BE2C (cell line): ENCODE results near the gene IBTK.
"Not testable (repeated sequence)": the region's sequence is repeated elsewhere in the genome, so short reads cannot be mapped to it uniquely, and the experiment has no call there.

Experiments
- DNase-seq: peaks from one replicate; pipeline ENCODE4 v3.0.0-alpha.2; 2020
- H3K27me3 ChIP-seq: fragments of 250-450 bp; sonication (Bioruptor Pico); 2 replicates; pipeline ENCODE4 v1.5.1; 2020; ENCODE audit warnings: mild to moderate bottlenecking
- H3K36me3 ChIP-seq: fragments of 250-450 bp; sonication (Bioruptor Pico); 2 replicates; pipeline ENCODE4 v1.5.1; 2020; ENCODE audit warnings: mild to moderate bottlenecking
- H3K4me1 ChIP-seq: fragments of 250-450 bp; sonication (Bioruptor Pico); 2 replicates; pipeline ENCODE4 v1.5.1; 2020
- H3K4me3 ChIP-seq: 2 replicates; pipeline ENCODE4 v1.5.1; 2011; ENCODE audit warnings: low read depth, low read length
- H3K9me3 ChIP-seq: fragments of 250-450 bp; sonication (Bioruptor Pico); 2 replicates; pipeline ENCODE4 v1.5.1; 2020
- TF ChIP-seq, protein P1 (sequence below): IDR thresholded peaks from 2 replicates; pipeline ENCODE4 v1.5.1; 2012; ENCODE audit warnings: mild to moderate bottlenecking, low read depth, low read length

The IBTK gene

DNA sequence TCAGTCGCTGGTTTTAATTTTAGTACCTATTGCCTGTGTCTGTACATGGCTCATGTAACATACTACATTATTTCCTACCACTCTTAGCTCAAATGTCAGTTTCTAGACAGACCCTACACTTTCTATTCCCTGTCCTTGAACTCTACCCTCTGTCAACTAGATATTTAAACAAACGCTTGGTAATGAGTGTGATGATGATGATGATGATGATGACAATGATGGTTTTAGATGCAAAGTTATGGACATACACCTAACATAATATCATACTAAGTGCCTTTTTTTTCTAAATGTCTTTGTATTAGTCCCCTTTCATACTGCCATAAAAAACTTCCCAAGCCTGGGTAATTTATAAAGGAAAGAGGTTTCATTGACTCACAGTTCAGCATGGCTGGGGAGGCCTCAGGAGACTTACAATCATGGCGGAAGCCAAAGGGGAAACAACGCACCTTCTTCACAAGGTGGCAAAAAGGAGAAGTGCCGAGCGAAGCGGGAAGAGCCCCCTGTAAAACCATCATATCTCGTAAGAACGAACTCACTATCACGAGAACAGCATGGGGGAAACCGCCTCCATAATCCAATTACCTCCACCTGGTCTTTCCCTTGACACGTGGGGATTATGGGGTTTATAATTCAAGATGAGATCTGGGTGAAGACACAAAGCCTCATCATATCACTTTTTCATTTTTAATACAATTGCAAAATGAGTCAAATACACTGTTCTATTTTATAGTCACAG lies 87.1 kb downstream of the IBTK start:
- Histone ChIP-seq H3K9me3 (no peaks in the 10 kb centered on the region), H3K4me1 (no peaks in the 10 kb centered on the region), H3K36me3 (no peaks in the 10 kb centered on the region), H3K4me3 (no peak overlapping the region), H3K27me3 (no peaks in the 10 kb centered on the region)
- DNase-seq = no peak
- TF ChIP-seq, protein P1, sequence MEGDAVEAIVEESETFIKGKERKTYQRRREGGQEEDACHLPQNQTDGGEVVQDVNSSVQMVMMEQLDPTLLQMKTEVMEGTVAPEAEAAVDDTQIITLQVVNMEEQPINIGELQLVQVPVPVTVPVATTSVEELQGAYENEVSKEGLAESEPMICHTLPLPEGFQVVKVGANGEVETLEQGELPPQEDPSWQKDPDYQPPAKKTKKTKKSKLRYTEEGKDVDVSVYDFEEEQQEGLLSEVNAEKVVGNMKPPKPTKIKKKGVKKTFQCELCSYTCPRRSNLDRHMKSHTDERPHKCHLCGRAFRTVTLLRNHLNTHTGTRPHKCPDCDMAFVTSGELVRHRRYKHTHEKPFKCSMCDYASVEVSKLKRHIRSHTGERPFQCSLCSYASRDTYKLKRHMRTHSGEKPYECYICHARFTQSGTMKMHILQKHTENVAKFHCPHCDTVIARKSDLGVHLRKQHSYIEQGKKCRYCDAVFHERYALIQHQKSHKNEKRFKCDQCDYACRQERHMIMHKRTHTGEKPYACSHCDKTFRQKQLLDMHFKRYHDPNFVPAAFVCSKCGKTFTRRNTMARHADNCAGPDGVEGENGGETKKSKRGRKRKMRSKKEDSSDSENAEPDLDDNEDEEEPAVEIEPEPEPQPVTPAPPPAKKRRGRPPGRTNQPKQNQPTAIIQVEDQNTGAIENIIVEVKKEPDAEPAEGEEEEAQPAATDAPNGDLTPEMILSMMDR = no peak

DNA sequence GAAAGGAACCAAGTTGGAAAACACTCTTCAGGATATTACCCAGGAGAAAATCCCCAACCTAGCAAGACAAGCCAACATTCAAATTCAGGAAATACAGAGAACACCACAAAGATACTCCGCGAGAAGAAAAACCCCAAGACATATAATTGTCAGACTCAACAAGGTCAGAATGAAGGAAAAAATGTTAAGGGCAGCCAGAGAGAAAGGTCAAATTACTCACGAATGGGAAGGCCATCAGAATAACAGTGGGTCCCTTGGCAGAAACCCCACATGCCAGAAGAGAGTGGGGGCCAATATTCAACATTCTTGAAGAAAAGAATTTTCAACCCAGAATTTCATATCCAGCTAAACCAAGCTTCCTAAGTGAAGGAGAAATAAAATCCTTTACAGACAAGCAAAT lies 94.8 kb downstream of the IBTK start:
- H3K36me3 ChIP-seq, H3K27me3 ChIP-seq, DNase-seq, H3K4me1 ChIP-seq, H3K4me3 ChIP-seq, H3K9me3 ChIP-seq: not testable (repeated sequence)

DNA sequence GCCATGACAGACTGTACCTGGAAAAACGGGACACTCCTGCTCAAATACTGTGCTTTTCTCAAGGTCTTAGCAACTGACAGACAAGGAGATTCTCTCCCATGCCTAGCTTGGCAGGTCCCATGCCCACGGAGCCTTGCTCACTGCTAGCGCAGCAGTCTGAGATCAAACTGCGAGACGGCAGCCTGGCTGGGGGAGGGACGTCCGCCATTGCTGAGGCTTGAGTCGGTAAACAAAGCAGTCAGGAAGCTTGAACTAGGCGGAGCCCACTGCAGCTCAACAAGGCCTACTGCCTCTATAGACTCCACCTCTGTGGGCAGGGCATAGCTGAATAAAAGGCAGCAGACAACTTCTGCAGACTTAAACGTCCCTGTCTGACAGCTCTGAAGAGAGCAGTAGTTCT lies 96.4 kb downstream of the IBTK start:
- H3K9me3 ChIP-seq, DNase-seq, H3K36me3 ChIP-seq, H3K4me1 ChIP-seq, H3K4me3 ChIP-seq, H3K27me3 ChIP-seq: not testable (repeated sequence)

DNA sequence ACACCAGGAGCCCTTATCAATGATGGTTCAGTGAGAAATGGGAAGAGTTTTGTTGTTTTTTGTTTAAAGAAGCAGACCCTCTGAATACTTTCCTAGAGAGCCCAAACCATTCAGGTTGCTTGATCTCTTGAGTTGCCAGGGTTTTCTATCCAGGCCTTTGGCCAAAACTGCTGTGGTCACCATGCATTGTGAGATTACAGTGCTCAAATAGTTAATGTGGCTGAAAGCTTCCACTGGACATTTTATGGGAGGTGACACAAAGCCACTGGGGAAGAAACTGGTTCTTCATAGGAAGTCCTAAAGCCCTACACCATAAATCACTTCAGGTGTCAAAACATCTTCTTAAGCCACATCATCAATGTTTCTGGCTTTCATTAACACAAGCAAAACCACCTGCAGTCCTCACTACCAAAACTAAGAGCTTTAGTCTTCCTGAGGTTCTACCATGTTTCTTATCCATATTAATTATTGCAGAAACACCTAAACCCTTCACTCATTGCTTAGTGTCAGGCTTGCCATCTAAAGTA lies 101.6 kb downstream of the IBTK start:
- Histone ChIP-seq H3K9me3 (no peaks in the 10 kb centered on the region), H3K4me3 (no peak overlapping the region), H3K4me1 (peaks cover 6% of the 10 kb centered on the region), H3K36me3 (no peaks in the 10 kb centered on the region), H3K27me3 (no peaks in the 10 kb centered on the region)
- no peak for DNase-seq
- TF ChIP-seq, protein P1 = no peak

DNA sequence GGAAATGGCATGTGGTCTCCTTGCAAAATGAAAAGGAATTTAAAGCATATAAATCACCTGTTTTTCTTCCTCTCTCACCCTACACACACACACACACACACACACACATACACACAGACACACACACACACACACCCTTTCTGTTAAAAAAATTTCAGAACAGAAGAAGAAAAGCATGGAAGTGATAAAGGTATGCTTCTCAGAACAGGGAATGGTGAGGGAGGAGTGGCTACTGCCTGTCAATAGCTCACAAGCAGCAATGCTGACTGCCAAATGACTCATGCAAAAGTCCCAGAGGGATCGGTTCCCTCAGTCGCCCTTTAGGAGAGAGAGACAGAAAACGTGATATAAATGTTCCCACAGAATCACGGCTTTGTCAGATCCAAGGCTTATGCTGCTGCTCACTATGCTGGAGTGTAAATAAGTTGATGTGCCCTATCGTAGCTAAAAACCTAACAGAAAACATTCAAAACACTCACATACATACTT lies 102.6 kb downstream of the IBTK start:
- H3K4me3 ChIP-seq = peak overlapping the region; percentile 37
- H3K27me3 ChIP-seq = no peaks in the 10 kb centered on the region
- H3K4me1 ChIP-seq = peaks cover 6% of the 10 kb centered on the region
- no peaks in the 10 kb centered on the region for H3K36me3 ChIP-seq
- TF ChIP-seq, protein P1 = no peak
- H3K9me3 ChIP-seq = no peaks in the 10 kb centered on the region
- DNase-seq = peak; percentile 66

DNA sequence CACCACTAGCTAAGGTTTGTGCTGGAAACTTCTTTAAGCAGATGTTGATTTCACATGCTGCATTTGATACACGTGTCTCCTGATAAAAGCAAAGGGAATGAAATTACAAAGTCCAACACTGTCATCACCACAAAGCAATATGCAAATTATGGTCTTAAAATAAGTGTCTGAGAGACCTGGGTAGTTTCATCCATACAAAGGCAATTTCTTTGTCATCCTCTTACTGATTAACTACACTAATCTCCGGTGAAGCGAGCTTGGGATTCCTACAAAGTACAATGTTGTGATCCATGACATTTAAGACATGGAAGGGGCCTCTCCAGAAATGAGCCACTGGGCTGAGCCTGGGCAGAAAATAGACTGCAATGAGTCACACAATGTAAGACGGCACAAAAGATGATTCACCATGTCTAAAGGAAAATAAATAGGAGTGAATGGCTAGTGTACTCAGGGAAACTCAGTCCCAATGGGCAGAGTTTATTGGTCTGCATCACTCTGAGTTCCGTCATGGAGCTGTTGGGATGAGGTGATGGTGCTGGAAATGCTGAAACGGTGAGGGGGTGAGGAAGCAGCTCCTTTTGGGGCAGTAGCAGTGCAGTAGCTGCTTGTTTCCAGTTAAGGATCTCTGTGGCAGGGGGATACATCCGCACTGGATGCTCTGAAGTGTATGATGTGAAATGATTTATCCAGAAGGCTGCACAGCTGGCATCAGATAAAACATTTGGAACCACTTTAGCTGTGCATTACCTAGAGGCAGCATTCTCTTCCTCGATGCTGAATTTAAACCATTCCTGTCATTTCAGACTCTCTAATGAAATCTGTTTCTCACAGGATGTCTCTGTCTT lies 103.3 kb downstream of the IBTK start:
- H3K36me3 ChIP-seq = no peaks in the 10 kb centered on the region
- TF ChIP-seq, protein P1 = no peak
- H3K4me3 ChIP-seq = peak overlapping the region; percentile 37
- no peaks in the 10 kb centered on the region for H3K9me3 ChIP-seq
- DNase-seq = peak; percentile 43
- H3K4me1 ChIP-seq = peaks cover 6% of the 10 kb centered on the region
- H3K27me3 ChIP-seq = no peaks in the 10 kb centered on the region

DNA sequence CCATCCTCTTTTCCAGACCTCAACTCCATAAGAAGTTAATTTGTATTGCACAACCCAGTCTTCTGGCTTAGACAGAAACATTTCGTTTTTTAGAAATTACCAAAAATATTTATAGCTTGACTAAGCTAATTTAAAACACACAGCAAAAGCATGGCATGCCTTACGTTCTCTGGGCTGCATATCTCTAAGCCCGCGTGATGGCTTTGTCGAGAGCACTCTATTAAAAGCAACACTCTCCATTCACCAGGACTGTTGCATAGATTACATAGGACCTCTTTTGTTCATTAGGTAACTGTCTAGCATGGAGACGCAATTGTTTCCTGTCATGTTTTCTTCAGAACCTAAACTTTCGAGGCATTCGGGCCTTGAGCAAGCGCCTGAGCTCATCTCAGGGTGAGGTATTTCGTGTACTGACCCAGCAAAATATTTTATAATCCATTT lies 104.5 kb downstream of the IBTK start:
- Histone ChIP-seq H3K36me3 (no peaks in the 10 kb centered on the region), H3K4me1 (peaks cover 6% of the 10 kb centered on the region), H3K4me3 (no peak overlapping the region), H3K9me3 (no peaks in the 10 kb centered on the region), H3K27me3 (no peaks in the 10 kb centered on the region)
- TF ChIP-seq, protein P1 = no peak
- DNase-seq = no peak
